Right ventricle myocardium superior (tissue), 1 donor: Measurements from ENCODE around the gene SNX27. TPM values are rescaled to one million over a fixed set of nuclear protein-coding genes. Genes with fewer than 3 reads are reported as not detected.
A peak's percentile ranks its signal among the peaks of the same experiment; 100 is the strongest.

ENCODE experiments used
- ATAC-seq: fragments of 200-7000 bp; cut with Tn5 transposase; one replicate; pipeline ENCODE4 v1.9.1; 2020; ENCODE audit warnings: mild to moderate bottlenecking; ENCODE audit not compliant: poor library complexity
- DNase-seq: peaks from one replicate; pipeline ENCODE4 v3.0.0-alpha.2; 2020
- intact Hi-C: fragments of 100-400 bp; cut with DNase I; formaldehyde crosslinking; loops from one replicate; pipeline ENCODE4 v1.11.2; 2022
- total RNA-seq: library from RNA; stranded (reverse); fragmentation: NEBNext Ultra II Directional; extraction: Animal tissue kit (Norgen Biotek cat#: 25700); gene quantifications from one replicate; pipeline ENCODE4 v1.2.1, GENCODE V29; 2021
- donor health status: DM: no; HTN: yes; CAD: no; lungs with severe emphysema.

Gene SNX27
- total RNA-seq, 1 donor from 2014 or later: 30.4 TPM

DNA sequence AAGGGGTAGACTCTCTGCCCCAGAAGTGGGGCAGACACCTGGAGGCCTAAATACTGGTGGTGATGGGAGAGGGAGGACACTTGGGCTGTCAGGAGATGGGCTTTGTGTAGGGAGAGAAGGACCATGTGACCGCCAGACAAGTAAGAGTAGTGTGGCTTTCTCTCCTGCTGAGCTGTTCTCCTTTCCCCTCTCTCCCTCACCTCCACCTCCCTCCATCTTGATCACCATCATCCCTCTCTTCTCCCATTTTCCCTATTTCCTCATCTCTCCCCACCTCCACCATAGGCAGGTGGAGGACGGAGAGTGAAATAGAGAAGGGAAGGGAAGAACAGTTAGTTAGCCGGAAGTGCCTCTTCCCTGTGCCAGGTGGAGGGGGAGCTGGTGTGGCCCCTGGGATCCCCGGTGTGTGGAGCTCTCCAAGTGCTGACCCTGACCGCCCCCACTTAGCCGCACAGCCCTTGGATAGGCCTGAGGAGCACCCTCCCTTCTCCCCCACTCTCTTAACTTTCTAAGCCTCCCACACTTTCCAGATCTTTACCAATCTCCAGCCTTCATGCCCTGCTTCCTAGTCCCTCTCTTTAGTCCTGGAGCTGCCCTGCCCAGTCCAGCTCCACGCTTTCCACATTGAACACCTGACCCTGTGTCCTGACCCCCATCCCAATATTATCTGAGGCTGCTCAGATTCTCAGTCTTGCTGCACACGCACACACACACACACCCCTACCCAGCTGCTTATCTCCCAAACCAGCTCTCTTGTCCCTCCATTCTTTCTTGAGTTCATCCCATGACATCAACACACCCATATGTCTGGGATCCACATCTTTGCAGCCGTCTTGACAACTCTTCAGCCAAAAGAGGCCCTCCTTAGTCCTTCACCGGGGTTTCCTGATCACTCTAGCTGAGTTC, 103.2 kb downstream of the SNX27 start:
- intact Hi-C loops: no loop called here
- DNase-seq: no peak
- ATAC-seq: no peak

DNA sequence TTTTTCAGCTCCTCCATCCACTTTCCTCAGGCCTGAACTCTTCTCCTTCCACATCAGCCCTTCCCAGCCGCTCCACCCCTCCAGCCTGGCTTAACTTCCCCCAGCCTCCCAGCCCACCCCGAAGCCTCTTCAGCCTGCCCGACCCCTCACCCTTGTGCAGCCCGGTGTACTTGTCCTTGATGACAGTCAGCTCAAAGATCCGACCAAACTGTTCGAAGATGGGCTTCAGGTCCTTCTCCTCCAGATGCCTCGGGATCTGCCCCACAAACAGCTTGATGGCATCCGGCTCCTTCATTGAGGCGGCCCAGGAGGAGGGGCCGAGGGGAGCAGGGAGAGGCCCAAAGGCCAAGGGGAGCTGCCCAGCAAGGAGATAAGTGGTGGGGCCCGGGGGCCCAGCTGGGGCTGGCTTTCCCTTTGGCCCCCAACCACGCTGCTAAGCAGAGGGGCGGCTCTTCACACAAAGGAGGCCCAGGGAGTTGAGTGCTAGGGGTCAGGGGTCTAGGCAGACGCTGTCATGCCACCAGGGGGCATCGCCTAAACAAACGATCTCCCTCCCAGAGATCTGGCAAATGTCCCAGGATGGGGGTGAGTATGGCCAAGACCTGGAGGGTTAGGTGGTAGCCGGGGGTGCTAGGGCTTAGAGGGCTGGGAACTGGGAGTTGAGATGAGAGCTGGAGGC, 104.0 kb downstream of the SNX27 start:
- intact Hi-C loops: no loop called here
- DNase-seq: no peak
- no peak for ATAC-seq

DNA sequence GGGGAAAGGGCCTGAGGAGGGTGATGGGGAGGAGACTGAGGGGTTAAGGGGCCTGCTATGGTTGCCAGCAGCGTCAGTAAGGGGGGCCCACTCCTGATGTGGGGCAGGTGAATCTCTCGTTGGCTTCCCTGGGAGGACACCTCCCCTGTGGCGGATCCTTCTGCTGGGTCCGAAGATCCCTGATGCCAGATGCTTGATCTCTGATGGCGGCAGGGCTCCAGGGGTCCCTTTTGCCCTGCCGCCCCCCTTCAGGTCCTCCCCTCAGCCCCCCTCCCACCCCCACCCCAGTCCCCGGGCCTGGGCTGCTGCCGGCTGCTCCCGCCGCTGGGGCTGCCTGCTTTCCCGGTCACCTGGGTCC, 104.5 kb downstream of the SNX27 start:
- ATAC-seq: no peak
- intact Hi-C loops: no loop called here
- no peak for DNase-seq

DNA sequence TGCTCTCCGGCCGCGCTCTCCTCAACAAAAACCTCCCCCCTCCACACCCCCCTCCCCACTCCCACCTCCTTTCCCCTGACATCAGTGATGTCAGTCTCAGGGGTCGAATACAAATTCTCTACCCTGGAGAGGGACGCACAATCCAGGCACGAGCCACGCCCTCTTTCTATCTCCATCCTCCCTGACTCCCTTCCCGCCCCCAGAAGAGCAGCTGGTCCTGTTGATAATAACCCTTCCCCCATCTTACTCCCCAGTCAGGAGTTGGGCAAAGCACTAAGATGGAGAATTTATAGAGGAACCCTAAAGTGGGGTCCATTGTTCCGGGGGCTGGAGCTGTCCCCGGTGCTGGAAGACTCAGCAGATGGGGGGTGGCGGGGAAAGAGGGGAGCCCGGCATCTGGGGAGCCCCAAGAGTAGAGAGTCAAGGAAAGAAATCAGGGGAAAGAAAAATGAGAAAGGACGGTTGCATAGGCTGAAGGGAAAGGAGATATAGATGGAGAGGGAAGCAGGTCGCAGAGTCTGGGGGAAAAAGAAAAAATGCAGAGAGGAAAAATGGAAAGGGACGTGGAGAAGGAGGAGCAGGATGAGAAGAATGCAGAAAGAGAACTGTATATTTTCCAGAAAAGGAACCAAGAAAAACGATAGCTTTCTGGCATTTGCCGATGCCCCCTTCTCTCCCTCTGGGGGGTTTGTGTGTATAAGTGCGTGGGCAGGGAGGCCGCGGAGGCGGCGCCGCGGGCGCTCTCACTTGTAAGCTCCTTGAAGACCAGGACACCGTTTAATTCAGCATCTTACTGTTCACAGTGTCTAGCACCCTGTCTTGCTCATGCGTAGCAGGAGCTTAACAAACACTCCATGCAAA, 105.2 kb downstream of the SNX27 start, which contains the start of gene CELF3:
TSS of gene CELF3 (minus strand) at position 33 of the 861 bp plus-strand sequence. CDS start 783 bp downstream, outside the sequence.
- intact Hi-C loops: no loop called here
- DNase-seq (no peak), ATAC-seq (no peak)

DNA sequence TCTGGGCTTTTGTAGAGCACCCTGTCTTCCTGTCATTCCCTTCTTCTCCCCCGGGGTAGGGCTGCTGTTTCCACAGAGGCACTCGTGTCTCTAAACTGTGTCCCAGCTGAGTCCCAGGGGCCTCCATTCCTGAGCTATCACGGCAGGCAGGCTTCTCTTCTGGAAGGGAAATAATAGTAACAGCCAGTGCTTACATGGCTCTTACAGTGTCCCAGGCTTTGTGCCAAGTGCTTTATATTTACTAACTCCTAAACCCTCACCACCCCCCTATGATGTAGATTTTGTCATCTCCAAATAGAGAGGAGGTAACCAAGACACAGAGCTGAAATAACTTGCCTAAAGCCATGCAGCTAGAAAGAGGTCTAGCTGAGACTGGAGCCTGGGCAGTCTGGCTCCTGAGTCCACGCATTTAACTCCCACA, 106.2 kb downstream of the SNX27 start:
- no peak for DNase-seq
- ATAC-seq: peak; percentile 65
- intact Hi-C loops: no loop called here

DNA sequence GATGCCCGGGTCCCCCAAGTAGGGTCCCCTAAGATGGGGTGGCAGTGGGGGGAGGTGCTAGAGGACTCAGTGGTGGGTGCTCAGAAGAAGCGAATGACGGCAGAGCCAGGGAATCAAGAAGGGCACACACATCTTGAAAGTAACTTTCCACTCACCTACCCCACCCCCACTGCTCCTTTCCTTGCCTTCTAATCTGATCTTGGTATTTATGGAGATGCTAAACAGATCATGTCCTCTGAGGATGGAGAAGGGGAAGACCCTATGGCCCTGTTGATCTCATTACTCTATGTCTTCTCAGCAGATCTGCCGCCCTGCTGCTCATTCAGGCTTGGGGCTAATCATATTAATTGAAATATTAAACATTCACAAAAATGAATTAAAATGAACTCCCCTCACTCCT, 106.8 kb downstream of the SNX27 start:
- no peak for ATAC-seq
- no peak for DNase-seq
- intact Hi-C loops: no loop called here

DNA sequence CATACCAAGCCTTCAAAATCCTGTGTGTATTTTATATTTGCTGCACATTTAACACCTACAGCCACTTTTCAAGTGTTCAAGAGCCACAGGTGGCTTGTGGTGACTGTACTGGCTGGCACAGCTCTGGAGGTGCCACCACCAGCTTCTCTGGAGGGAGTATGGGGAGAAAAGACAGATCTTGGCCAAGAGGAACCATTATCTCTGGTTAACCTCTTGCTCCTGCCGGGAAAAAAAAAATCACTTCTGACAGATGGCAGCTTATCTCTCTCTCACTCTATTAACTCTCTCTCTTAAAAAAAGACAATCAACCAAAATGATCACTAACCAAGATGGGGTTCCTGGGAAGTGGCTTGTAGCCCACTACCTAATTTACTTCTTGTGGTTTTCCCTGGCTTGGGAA, 108.3 kb downstream of the SNX27 start:
- intact Hi-C loops: no loop called here
- ATAC-seq: no peak
- no peak for DNase-seq

DNA sequence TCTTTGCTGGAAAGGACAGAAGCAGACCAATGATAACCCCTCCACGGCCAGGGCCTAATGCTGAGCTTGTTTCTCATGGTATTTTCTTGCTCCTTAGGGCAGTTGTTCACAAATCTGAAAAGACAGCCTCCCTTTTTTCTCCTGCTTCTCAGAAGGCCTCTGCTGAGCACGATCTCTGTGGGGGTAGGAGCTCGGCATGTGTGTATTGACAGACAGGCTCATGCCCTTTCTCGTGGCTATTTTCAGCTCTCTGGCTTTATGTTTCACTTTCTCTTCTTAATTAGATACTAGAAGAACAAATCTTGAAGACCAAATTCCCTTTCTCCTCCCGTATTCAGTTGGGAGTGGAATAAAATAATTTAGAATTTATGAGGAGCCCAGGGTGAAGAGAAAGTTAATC, 108.7 kb downstream of the SNX27 start:
- intact Hi-C loops: no loop called here
- peak; percentile 83 for ATAC-seq
- DNase-seq: no peak

DNA sequence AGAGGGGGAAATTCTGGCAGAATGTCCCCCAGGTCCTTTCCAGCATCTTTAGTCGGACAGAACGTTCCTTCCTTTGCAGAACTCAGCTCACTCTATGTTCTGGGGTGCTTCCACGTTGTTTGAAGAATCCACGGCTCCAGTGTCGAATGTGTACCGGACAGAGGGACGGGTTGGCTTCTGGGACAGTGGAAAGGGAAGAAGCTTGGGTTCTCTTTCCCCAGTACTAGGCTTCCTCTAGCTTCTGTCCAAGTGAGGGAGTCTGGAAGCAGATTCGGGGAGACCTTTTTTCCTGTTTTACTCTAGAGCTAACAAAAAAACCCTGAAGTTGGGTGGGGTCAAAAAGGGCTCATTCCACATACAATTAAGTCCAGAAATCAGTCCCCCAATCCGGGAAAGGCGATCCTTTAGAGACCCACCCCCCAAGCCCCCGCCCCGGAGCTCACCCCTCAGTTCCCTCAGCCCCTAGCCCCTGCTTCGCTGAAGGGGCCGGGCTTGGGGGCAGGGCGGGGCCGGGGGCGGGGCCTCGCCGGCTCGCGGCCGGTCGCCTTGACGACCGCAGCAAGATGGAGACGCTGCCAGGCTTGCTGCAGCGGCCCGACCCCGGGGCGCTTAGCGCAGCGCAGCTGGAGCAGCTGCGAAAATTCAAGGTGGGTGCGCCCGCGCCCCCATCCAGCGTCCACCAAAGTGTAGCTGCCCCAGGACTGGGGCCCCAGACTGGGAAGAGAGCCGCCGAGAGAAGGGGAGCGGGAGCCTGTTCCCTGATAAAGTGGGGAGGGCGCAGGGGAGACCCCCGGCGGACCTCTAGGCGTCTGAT, 109.3 kb downstream of the SNX27 start, which contains the start of gene RIIAD1:
TSS of gene RIIAD1 (plus strand) at position 549 of the 814 bp plus-strand sequence. CDS start at position 564, 15 bp downstream.
- DNase-seq (peak; percentile 56), ATAC-seq (peak; percentile 86)
- intact Hi-C loops: no loop called here

DNA sequence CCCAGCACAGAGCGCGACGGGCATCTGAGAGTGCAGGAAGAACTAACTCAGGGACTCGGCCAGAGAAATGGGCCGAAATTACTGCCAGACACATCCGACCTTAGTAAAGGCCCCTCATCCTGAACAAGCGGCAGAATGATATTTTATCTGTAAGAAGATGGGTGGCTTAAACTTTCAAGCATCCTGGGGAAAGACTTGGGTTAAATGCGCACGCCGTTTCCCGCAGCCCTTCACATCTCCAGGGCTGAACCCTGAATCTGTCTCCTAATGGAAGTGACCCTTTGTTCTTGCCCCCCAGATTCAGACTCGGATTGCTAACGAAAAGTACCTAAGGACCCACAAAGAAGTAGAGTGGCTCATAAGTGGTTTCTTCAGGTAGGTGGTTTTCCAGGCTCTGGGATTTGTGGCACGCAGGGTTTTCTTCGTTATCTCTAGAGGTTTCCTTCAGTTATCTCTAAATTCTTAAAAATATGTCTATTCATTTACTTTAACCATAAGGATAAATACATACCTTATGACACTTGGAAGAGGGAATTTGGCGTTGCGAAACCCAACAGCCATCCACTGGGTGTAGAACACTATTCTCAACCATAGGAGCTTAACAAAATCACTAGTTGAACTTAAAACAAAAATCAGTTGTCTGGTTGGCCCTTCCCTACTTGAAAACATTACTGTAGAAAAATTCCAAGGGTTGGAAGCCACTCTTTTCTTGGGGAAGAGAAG, 110.1 kb downstream of the SNX27 start:
- intact Hi-C loops: no loop called here
- DNase-seq: no peak
- ATAC-seq: no peak

DNA sequence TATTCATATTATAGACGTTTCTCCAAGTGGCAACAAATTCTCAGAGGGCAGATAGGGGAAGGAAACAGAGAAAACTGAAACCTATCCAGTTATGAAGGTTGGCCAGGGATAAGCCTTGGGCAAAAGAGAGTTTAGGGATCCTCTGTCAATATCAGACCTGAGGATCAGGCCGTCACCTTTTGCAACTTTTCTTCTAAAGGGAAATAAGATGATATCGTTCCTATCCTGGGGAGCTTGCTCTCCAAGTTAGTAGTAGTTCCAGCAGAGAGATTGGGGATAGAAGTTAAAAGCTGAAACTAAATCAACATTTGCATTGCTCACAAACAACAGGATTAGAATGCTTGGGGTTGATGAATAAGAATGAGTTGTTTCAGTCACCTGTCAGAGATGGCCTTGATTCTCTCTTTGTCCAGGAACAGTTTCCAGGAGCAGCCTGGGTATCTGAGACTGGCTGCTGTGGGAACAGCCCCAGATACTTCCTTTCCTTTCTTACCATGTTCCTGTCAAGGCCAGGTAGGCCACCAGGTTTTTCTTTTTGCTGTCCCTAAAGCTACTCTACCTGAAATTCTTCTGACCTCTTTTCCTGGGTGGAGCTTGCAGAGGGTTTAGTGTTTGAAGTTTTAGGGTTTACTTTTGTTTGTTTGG, 112.0 kb downstream of the SNX27 start:
- ATAC-seq (no peak), DNase-seq (no peak)
- intact Hi-C loops: no loop called here

DNA sequence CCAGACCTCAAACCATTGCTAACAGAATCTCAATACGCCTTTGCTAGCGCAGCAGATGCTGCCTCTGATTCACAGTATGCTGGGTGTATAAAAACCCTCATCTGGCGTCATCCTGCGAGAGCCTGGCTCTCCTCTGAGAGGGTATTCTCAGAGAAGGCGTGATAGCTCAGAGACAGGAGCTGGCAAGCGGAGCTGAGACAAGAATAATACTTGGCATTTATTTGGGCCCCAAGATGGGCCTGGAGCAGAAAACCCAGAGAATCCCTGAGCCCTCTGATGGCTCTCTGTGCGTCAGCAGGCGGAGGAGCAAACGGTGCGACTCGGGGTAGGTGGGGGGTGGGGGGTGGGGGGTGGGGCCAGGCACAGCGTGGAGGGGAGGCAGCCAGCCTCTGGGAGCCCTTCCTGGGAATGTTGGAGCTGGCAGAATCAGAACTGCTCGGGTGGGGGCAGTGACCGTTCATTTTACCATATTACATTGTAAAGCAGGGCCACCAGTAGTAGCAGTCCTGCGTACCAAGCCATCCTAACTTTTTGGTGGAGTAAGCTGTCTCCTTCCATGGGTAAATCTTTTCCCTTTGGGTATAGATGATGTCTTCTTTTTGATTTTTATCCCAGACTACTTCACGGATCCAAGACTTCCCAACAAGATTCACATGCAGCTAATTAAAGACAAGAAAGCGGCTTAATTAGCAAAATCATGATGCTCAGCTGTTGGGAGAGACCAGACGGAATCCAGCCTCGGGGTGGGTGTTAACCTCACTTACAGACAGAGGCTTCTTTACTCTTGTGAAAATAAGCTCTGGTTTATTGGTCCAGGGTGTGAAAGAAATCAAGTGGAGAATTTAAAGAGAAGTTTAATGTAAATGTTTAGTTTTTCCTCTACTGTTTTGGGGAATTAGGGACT, 116.6 kb downstream of the SNX27 start:
- intact Hi-C loops: no loop called here
- DNase-seq: no peak
- ATAC-seq: peak; percentile 90

DNA sequence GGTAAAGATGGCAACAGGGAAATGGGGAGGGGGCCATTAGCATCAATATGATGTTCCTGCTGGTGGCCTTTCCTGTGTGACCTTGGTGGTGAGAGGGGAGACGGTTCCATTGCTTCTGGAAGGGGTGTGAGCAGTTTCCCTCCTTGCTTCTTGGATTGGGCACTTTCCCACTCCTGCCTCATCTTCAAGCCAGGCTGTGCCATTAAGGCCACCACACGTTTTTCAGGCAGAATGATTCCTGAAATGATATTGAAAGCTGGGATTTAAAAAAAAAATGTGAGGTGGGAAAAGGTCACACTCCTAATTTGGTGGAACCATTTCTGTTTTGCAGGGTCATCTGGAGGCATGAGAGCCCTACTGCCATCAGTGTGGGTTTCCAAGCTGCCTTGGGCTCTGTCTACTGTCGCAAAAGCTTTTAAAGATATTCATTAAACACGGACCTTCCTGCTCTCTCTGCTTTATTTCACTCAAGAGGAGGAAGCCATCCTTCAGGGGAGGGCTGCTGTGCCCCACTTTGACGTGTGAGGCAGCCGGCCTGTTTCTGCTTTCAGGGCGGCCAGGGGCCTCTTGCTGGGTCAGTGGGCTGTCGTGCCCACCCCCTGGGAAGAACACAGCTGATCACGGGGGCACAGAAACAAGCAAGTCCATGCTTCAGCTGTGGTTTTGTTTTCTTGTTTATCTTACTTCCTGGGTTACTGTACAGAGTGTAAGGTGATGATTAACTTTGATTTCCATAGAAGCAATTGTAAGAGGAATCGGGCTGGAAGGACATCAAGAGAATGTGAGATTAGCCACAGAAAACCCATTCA, 117.5 kb downstream of the SNX27 start:
- ATAC-seq (no peak), DNase-seq (no peak)
- intact Hi-C loops: no loop called here

DNA sequence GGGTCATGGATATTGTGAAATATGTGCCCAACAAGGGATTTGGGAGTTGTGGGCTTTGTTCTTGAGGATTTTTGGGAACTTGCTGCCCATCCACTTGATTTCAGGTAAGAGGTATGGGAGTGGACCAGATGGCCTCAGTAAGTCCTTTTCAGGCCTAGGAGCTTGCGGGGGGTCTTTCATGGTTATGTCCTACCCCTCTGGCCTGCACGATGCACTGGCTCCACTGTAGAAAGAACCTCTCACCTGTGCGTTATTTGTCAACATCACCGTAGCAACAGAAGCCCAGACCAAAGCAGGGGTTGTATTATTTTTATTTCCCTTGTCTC, 118.1 kb downstream of the SNX27 start:
- intact Hi-C loops: loop anchor here (10.0 kb wide), 1 partner anchor 55 kb away; no protein-coding TSS in a partner anchor
- ATAC-seq (no peak), DNase-seq (no peak)

DNA sequence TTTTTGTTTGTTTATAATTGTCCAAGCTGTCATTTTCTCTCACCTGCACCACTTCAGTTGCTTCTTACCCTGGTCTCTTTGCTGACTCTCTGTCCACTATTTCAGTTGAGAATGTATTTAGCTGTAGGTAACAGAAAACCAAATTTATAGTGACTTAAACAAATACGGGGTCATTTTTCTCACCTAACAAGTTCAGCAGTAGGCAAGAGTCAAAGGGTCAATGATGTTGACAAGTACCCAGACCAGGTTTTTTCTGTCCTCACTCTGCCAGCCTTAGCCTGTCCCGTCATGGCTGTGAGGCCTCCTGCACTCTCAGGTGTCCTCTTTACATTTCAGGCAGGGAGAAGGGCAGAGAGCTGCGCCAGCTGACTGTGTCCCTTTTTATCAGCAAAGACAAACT, 121.3 kb downstream of the SNX27 start:
- DNase-seq: no peak
- no peak for ATAC-seq
- intact Hi-C loops: loop anchor here (10.0 kb wide), 1 partner anchor 58 kb away; no protein-coding TSS in a partner anchor
